Measurements from ENCODE around the gene CD44. TPM values are rescaled to one million over a fixed set of nuclear protein-coding genes. Genes with fewer than 3 reads are reported as not detected.

CD44 gene
- total RNA-seq, 1 experiment from 2014 or later = 61.4 TPM

DNA sequence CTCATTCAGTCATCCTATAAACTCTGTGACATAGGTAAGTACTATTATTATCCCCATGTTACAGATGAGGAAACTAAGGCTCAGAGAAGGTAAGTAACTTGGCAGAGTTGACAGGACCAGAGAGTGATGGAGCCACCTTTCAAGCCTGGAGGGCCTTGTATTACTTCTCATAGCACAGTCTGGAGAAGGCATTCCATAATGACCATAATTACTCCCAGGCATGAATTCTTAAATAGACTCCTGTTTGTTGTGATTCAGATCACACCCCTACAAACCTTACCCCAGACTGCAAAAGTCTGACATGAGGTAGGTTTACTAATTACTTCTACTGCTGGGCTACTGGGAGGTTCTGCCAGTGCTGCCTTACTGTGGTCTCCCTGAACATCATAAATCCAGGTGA lies 77.0 kb downstream of the CD44 start:
- Mint-ChIP-seq H3K4me3 (ENCODE audit: unreplicated experiment) (no peak overlapping the region), H3K27ac (ENCODE audit: unreplicated experiment) (no peak overlapping the region), H3K27me3 (ENCODE audit: insufficient read depth, unreplicated experiment) (no peaks in the 10 kb centered on the region), H3K4me1 (ENCODE audit: low read depth, unreplicated experiment) (no peaks in the 10 kb centered on the region), H3K9me3 (ENCODE audit: unreplicated experiment) (no peaks in the 10 kb centered on the region), H3K36me3 (ENCODE audit: insufficient read depth, unreplicated experiment) (no peaks in the 10 kb centered on the region)
- no peaks in the 10 kb centered on the region for H3K9me3 ChIP-seq
- ChIA-PET POLR2A (no interaction called here), CTCF (no interaction called here)
- H3K4me1 ChIP-seq = no peaks in the 10 kb centered on the region
- H3K4me3 ChIP-seq (ENCODE audit: low read depth, low read length) = no peak overlapping the region
- no peak for DNase-seq
- no peaks in the 10 kb centered on the region for H3K36me3 ChIP-seq (ENCODE audit: control insufficient read depth, insufficient read depth, low read length)
- TF ChIP-seq CTCF (IDR thresholded peaks at IDR 0.05; ENCODE audit: insufficient read depth in 1 of 2, low read depth in 1 of 2, low read length in 1 of 2, severe bottlenecking in 1 of 2, unreplicated experiment in 1 of 2) = no peak
- intact Hi-C loops (cut with micrococcal nuclease; ENCODE audit: unreplicated experiment) = no loop called here
- no peaks in the 10 kb centered on the region for H3K27me3 ChIP-seq (replicated peaks; ENCODE audit: control insufficient read depth, insufficient read depth, low read length)
- BruUV-seq (replicated peaks) = no TSS peak

- TF ChIP-seq CTCF (IDR thresholded peaks at IDR 0.05; ENCODE audit: insufficient read depth in 1 of 2, low read depth in 1 of 2, low read length in 1 of 2, severe bottlenecking in 1 of 2, unreplicated experiment in 1 of 2) = no peak
- Histone ChIP-seq H3K27me3 (replicated peaks; ENCODE audit: control insufficient read depth, insufficient read depth, low read length) (no peaks in the 10 kb centered on the region), H3K36me3 (ENCODE audit: control insufficient read depth, insufficient read depth, low read length) (no peaks in the 10 kb centered on the region), H3K4me3 (ENCODE audit: low read depth, low read length) (no peak overlapping the region), H3K4me1 (no peaks in the 10 kb centered on the region), H3K9me3 (no peaks in the 10 kb centered on the region)
- no peak overlapping the region for H3K27ac Mint-ChIP-seq (ENCODE audit: unreplicated experiment)
- POLR2A ChIA-PET = no interaction called here
- CTCF ChIA-PET = no interaction called here
- no peaks in the 10 kb centered on the region for H3K9me3 Mint-ChIP-seq (ENCODE audit: unreplicated experiment)
- H3K4me3 Mint-ChIP-seq (ENCODE audit: unreplicated experiment) = no peak overlapping the region
- H3K4me1 Mint-ChIP-seq (ENCODE audit: low read depth, unreplicated experiment) = no peaks in the 10 kb centered on the region
- no peaks in the 10 kb centered on the region for H3K27me3 Mint-ChIP-seq (ENCODE audit: insufficient read depth, unreplicated experiment)
- BruUV-seq (replicated peaks) = no TSS peak
- intact Hi-C loops (cut with micrococcal nuclease; ENCODE audit: unreplicated experiment) = no loop called here
- no peaks in the 10 kb centered on the region for H3K36me3 Mint-ChIP-seq (ENCODE audit: insufficient read depth, unreplicated experiment)
- DNase-seq = peak in 1 of 2 experiments; percentile 15
Observed at GRCh38 chr11:35216962-35217678, 78.1 kb downstream of the CD44 start.

DNA sequence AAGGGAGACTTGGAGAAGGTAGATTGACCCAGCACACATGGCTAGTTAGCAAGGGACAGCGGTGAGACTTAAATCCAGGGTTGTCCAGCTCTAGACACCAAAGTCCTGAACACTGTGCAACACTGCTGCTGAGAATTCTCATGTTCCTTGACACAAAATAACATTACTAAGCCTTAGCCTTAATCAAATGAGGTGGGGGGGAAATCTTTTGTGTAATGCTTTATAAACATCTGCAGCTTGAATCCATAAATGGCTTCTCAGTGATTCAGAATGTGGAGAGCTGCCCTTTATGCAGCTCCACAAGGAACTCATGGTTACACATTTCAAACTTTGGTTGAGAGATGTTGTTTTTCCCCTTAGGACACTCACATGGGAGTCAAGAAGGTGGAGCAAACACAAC lies 80.0 kb downstream of the CD44 start:
- no peaks in the 10 kb centered on the region for H3K36me3 Mint-ChIP-seq (ENCODE audit: insufficient read depth, unreplicated experiment)
- Histone ChIP-seq H3K4me1 (no peaks in the 10 kb centered on the region), H3K4me3 (ENCODE audit: low read depth, low read length) (no peak overlapping the region), H3K36me3 (ENCODE audit: control insufficient read depth, insufficient read depth, low read length) (no peaks in the 10 kb centered on the region), H3K9me3 (no peaks in the 10 kb centered on the region), H3K27me3 (replicated peaks; ENCODE audit: control insufficient read depth, insufficient read depth, low read length) (no peaks in the 10 kb centered on the region)
- TF ChIP-seq CTCF (IDR thresholded peaks at IDR 0.05; ENCODE audit: insufficient read depth in 1 of 2, low read depth in 1 of 2, low read length in 1 of 2, severe bottlenecking in 1 of 2, unreplicated experiment in 1 of 2) = no peak
- H3K27me3 Mint-ChIP-seq (ENCODE audit: insufficient read depth, unreplicated experiment) = no peaks in the 10 kb centered on the region
- DNase-seq = no peak
- intact Hi-C loops (cut with micrococcal nuclease; ENCODE audit: unreplicated experiment) = no loop called here
- no peak overlapping the region for H3K27ac Mint-ChIP-seq (ENCODE audit: unreplicated experiment)
- CTCF ChIA-PET = interaction anchor here (0.7 kb wide), 1 partner anchor 187 kb away, joined by 3 read pairs; no protein-coding TSS in a partner anchor
- no peaks in the 10 kb centered on the region for H3K9me3 Mint-ChIP-seq (ENCODE audit: unreplicated experiment)
- no peaks in the 10 kb centered on the region for H3K4me1 Mint-ChIP-seq (ENCODE audit: low read depth, unreplicated experiment)
- H3K4me3 Mint-ChIP-seq (ENCODE audit: unreplicated experiment) = no peak overlapping the region
- BruUV-seq (replicated peaks) = no TSS peak
- POLR2A ChIA-PET = no interaction called here

All from Caco-2 (cell line).